ENCODE data around the gene USP7. TPM values are rescaled to one million over a fixed set of nuclear protein-coding genes. Genes with fewer than 3 reads are reported as not detected.

The USP7 gene
- total RNA-seq, 1 experiment from 2014 or later = 125 TPM

- H3K27ac ChIP-seq (ENCODE audit: low read length) = no peak overlapping the region
- intact Hi-C loops (cut with micrococcal nuclease; ENCODE audit: unreplicated experiment) (no loop called here), in situ Hi-C loops (cut with HindIII; ENCODE audit: low pct_unique_long_range_greater_than_20kb, low sequenced_read_pairs) (no loop called here)
- no peak overlapping the region for H3K4me3 ChIP-seq (ENCODE audit: low read depth in 2 of 2, low read length in 2 of 2)
- TF ChIP-seq, protein P1, sequence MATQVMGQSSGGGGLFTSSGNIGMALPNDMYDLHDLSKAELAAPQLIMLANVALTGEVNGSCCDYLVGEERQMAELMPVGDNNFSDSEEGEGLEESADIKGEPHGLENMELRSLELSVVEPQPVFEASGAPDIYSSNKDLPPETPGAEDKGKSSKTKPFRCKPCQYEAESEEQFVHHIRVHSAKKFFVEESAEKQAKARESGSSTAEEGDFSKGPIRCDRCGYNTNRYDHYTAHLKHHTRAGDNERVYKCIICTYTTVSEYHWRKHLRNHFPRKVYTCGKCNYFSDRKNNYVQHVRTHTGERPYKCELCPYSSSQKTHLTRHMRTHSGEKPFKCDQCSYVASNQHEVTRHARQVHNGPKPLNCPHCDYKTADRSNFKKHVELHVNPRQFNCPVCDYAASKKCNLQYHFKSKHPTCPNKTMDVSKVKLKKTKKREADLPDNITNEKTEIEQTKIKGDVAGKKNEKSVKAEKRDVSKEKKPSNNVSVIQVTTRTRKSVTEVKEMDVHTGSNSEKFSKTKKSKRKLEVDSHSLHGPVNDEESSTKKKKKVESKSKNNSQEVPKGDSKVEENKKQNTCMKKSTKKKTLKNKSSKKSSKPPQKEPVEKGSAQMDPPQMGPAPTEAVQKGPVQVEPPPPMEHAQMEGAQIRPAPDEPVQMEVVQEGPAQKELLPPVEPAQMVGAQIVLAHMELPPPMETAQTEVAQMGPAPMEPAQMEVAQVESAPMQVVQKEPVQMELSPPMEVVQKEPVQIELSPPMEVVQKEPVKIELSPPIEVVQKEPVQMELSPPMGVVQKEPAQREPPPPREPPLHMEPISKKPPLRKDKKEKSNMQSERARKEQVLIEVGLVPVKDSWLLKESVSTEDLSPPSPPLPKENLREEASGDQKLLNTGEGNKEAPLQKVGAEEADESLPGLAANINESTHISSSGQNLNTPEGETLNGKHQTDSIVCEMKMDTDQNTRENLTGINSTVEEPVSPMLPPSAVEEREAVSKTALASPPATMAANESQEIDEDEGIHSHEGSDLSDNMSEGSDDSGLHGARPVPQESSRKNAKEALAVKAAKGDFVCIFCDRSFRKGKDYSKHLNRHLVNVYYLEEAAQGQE (IDR thresholded peaks at IDR 0.05; ENCODE audit: insufficient read depth in 1 of 2, low read depth in 2 of 2, low read length in 1 of 2) = no peak
- TF ChIP-seq TCF7L2 (IDR thresholded peaks at IDR 0.05; ENCODE audit: low read depth, low read length) (no peak), CTCF (IDR thresholded peaks at IDR 0.05) (no peak), POLR2AphosphoS5 (IDR thresholded peaks at IDR 0.05; ENCODE audit: low read depth, low read length) (no peak), SIN3A (IDR thresholded peaks at IDR 0.05; ENCODE audit: borderline replicate concordance, insufficient read depth, low read depth, low read length) (no peak)
- DNase-seq (ENCODE audit: low read depth, low spot score) (no peak), ATAC-seq (no peak)
- BruUV-seq (replicated peaks) = no TSS peak
- H3K27me3 ChIP-seq (ENCODE audit: control insufficient read depth, insufficient read depth, low read length) = no peaks in the 10 kb centered on the region
- H3K9me3 ChIP-seq (ENCODE audit: control insufficient read depth, insufficient read depth, low read depth, low read length) = no peaks in the 10 kb centered on the region
- POLR2A ChIA-PET = no interaction called here
- H3K4me1 ChIP-seq (ENCODE audit: control insufficient read depth, insufficient read depth, low read length) = no peaks in the 10 kb centered on the region
- CTCF ChIA-PET = no interaction called here
- H3K36me3 ChIP-seq (ENCODE audit: control insufficient read depth, insufficient read depth, low read length) = no peaks in the 10 kb centered on the region
Observed at GRCh38 chr16:9003322-9003721, 39.6 kb upstream of the USP7 start.

DNA sequence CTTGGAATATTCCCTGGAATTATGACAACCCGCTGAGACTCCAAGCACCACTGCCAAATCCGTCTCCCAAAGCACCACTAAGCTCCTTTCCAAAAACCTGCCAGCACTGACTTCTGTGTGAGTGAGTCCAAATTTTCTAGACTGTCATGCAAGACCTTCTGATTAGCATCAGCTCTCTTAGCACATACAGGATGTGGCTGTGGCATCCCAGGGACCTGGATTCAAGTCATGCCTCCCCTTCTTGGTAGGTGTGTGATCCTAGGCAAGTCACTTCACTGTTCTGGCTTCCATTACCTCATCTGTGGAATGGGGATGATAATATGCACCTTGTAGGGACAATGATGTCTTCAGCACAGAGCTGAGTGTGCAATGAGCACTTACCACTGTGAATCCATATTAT lies 38.3 kb upstream of the USP7 start:
- TF ChIP-seq, protein P1 (IDR thresholded peaks at IDR 0.05; ENCODE audit: insufficient read depth in 1 of 2, low read depth in 2 of 2, low read length in 1 of 2) = no peak
- TF ChIP-seq POLR2AphosphoS5 (IDR thresholded peaks at IDR 0.05; ENCODE audit: low read depth, low read length) = no peak
- in situ Hi-C loops (cut with HindIII; ENCODE audit: low pct_unique_long_range_greater_than_20kb, low sequenced_read_pairs) (no loop called here), intact Hi-C loops (cut with micrococcal nuclease; ENCODE audit: unreplicated experiment) (no loop called here)

More for the DNA sequence above, 38.3 kb upstream of the USP7 start:
- no peaks in the 10 kb centered on the region for H3K9me3 ChIP-seq (ENCODE audit: control insufficient read depth, insufficient read depth, low read depth, low read length)
- no peaks in the 10 kb centered on the region for H3K27me3 ChIP-seq (ENCODE audit: control insufficient read depth, insufficient read depth, low read length)
- no peaks in the 10 kb centered on the region for H3K36me3 ChIP-seq (ENCODE audit: control insufficient read depth, insufficient read depth, low read length)
- POLR2A ChIA-PET = no interaction called here
- ATAC-seq = no peak
- no peak overlapping the region for H3K27ac ChIP-seq (ENCODE audit: low read length)
- BruUV-seq (replicated peaks) = no TSS peak
- H3K4me1 ChIP-seq (ENCODE audit: control insufficient read depth, insufficient read depth, low read length) = no peaks in the 10 kb centered on the region
- CTCF ChIA-PET = no interaction called here
- DNase-seq (ENCODE audit: low read depth, low spot score) = no peak
- no peak overlapping the region for H3K4me3 ChIP-seq (ENCODE audit: low read depth in 2 of 2, low read length in 2 of 2)

Measured in Panc1 (cell line).